Erythroblast (primary cell): Measurements from ENCODE around the gene RNF34.

ENCODE experiments used
- GATA1 ChIP-seq: IDR thresholded peaks from 2 replicates; pipeline ENCODE4 v1.6.1; 2011; ENCODE audit warnings: low read depth, mild to moderate bottlenecking, control low read depth, low read length, moderate library complexity
- POLR2A ChIP-seq: IDR thresholded peaks from 2 replicates; pipeline ENCODE4 v1.6.1; 2011; ENCODE audit warnings: mild to moderate bottlenecking, low read length

DNA sequence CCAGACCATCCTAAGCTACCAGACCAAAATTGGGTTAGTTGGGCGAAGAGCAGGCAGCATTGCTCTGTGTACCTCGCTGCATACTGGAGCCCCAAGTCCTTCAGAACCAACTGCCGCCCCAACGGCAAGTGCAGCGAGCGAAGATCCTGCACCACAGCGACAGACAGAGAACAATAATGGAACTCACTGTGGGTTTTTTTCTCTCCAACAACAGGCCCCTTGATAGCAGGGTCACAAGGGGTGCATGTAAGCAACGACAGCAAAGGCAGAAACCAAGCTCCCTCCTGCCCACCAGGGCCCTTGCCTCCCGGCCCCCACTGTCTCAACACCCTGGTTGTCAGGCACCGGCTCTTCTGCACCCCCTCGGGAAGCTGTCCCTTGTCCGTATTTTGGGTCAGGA, 39.0 kb downstream of the RNF34 start:
- TF ChIP-seq POLR2A = no peak
- no peak for TF ChIP-seq GATA1
